DMS 273 treated with DMSO at 0.1 percent for 48 hours (cell line): ENCODE data around the gene APH1A.
"Not testable (repeated sequence)": the region's sequence is repeated elsewhere in the genome, so short reads cannot be mapped to it uniquely, and the experiment has no call there.

Experiments
- DNase-seq: peaks from one replicate; lab custom pipeline; 2025; lab: John Stamatoyannopoulos, UW

Gene APH1A

DNA sequence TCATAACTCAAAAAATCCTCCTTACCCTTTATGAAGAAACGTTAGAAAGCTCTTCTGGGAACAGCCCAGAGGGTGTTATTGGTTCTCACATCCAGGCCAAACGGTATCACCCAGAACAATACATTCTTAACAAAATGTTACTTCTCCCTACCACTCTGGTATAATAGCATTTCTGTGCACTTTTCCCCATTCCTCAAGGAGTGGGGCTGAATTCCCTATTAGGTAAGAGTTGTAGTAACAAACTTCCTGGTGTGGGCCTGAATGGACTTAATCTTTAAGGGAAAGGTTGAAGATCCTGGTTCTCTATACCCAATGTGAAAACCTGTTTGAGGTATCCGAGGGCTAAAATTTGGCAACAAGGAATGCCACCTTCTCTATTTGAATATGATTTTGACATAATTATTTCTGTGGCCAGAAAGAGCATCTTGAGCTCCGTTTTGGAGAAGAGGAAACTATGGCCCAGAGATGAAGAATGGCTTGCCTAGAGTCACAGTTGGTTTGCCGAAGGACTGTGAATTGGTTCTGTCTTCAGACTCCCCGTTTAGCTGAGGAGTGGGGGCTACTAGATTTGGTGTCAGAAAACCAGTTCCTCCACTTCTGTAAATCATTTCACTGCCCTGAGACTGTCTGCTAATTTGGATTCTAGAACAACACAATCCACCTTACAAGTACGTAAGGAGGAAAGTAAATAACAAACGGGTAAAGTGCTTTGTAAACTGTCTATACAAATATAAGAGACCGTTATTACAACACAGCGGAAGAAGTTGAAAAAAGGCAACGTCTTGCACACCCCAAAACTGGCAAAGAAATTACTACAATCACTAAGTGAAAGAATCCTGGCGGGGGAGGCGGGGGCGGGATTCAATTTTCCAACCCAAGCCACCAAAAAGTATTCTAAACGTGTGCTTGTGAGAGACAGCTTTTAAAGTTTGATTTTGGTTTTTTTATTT lies 35.2 kb downstream of the APH1A start:
- DNase-seq, result no peak

- not testable (repeated sequence) for DNase-seq
These were observed 35.9 kb downstream of the APH1A start for GRCh38 chr1:150232921-150233320.

DNA sequence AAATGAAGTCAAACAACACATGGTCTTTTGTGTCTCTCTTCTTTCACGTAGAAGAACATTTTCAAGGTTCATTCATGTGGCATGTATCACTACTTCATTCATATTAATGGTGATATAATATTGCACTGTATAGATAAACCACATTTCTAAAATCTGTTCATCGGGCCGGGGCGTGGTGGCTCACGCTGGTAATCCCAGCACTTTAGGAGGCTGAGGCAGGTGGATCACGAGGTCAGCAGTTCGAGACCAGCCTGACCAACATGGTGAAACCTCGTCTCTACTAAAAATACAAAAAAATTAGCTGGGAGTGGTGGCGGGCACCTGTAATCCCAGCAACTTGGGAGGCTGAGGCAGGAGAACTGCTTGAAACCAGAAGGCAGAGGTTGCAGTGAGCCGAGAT lies 40.6 kb downstream of the APH1A start:
- DNase-seq, result not testable (repeated sequence)

GRCh38 chr1:150227228-150227627 lies 41.6 kb downstream of the APH1A start:
- DNase-seq, result no peak

DNA sequence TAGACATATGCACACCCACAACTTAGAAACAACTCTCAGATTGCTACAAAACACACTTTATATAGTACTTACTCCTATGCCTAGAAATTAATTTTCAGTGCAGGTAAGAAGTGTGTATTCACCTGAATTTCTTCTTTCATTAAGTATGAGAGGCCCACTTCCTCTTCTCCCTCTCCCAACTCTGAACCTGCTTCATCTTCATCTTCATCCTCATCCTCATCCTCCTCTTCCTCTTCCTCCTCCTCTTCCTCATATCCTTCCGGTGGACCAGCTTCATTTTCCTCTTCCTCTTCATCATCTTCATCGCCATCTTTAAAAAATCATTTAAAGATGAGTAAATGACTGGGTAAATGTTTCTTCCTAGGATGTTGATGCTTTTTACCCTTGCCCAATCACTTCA lies 42.3 kb downstream of the APH1A start:
- no peak for DNase-seq

DNA sequence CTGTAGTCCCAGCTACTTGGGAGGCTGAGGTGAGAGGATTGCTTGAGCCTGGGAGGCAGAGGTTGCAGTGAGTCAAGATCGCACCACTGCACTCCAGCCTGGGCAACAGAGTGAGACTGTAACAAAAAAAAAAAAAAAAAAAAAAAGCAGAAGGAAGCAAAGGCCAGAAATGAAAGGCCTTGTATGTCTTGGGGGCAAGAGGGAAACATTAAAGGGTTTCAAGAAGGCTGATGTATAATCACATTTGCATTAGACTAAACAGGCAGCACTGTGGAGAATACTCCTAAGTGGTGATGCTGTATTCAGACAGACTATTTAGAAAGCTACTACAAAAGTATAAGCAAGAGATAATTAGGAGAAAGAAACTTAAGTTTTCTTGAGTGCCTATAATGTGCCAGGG lies 43.3 kb downstream of the APH1A start:
- DNase-seq, result no peak

DNA sequence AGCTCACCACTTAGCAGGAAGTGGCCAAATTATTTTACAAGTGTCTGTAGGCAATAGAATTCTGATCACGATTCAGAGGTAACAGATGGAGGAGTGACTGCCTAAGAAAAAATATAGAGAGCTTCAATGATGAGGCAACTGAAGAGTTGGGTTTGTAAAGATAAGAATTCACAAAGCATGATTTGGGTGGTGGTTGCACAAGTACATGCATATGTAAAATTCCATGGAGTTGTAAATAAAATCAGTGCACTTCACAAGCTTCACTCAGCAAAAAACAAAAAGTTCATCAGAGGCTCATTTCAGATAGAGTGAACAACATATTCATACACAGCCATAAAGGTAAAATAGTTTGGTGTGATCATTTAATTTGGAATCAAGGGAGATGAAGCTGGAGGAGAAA lies 43.8 kb downstream of the APH1A start:
- DNase-seq, result no peak

DNA sequence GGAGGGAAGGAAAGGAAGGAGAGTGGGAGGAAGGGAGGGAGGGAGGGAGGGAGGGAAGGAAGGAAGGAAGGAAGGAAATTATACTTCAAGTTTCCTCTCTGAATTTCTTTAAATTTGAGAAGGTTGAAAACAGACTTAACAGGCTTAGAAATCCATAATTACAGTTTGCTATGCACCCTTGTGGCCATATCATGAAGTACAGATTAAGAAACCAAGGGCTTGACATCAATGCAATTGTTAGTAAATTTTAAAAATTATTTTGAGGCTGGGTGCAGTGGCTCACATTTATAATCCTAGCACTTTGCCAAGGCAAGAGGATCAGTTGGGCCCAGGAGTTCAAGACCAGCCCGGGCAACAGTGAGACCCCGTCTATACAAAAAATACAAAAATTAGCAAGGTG lies 47.3 kb downstream of the APH1A start:
- no peak for DNase-seq

GRCh38 chr1:150215855-150216254 lies 53.0 kb downstream of the APH1A start:
- DNase-seq, result not testable (repeated sequence)
